Measurements from ENCODE around the gene VIPR2. TPM values are rescaled to one million over a fixed set of nuclear protein-coding genes. Genes with fewer than 3 reads are reported as not detected.
"Not testable (repeated sequence)": the region's sequence is repeated elsewhere in the genome, so short reads cannot be mapped to it uniquely, and the experiment has no call there.

The VIPR2 gene
- total RNA-seq, 1 donor from 2014 or later: not detected

GRCh38 chr7:159169391-159169790 lies 24.7 kb upstream of the VIPR2 start:
- CTCF ChIA-PET: no interaction called here
- H3K4me3 Mint-ChIP-seq: no peak overlapping the region
- peaks cover 10% of the 10 kb centered on the region for H3K9me3 Mint-ChIP-seq
- no peaks in the 10 kb centered on the region for H3K36me3 Mint-ChIP-seq (ENCODE audit: low read depth)
- no peaks in the 10 kb centered on the region for H3K27me3 Mint-ChIP-seq
- no peak for DNase-seq
- no peaks in the 10 kb centered on the region for H3K4me1 Mint-ChIP-seq
- H3K27ac Mint-ChIP-seq: no peak overlapping the region
- TF ChIP-seq CTCF (IDR thresholded peaks at IDR 0.05): no peak
- intact Hi-C loops (cut with micrococcal nuclease): no loop called here
- ATAC-seq (ENCODE audit: low read depth): no peak
- POLR2A ChIA-PET: no interaction called here

DNA sequence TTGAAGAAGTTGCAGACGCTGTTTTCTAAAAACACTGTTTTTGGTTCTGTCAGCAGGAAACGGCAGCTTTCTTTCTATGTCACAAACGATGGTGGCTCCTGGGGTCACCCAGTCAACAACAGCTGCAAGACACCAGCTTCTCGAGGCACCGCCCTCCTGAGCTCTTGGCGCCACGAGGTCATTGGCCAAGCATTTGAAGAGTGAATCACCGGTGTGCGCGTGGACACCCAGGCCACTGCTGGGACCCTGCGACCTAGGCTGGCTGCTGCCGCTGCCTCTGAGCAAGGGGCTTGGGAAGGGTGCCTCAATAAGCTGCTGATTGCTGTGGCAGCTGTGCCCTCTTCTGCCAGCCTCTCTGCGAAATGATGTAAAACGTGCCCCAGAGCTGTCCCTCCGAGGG lies 22.5 kb upstream of the VIPR2 start:
- Mint-ChIP-seq H3K4me3 (no peak overlapping the region), H3K27ac (no peak overlapping the region), H3K4me1 (no peaks in the 10 kb centered on the region), H3K36me3 (ENCODE audit: low read depth) (no peaks in the 10 kb centered on the region), H3K9me3 (peaks cover 2% of the 10 kb centered on the region), H3K27me3 (no peaks in the 10 kb centered on the region)
- POLR2A ChIA-PET: no interaction called here
- no peak for TF ChIP-seq CTCF (IDR thresholded peaks at IDR 0.05)
- DNase-seq (no peak), ATAC-seq (ENCODE audit: low read depth) (no peak)
- CTCF ChIA-PET: no interaction called here
- intact Hi-C loops (cut with micrococcal nuclease): no loop called here

DNA sequence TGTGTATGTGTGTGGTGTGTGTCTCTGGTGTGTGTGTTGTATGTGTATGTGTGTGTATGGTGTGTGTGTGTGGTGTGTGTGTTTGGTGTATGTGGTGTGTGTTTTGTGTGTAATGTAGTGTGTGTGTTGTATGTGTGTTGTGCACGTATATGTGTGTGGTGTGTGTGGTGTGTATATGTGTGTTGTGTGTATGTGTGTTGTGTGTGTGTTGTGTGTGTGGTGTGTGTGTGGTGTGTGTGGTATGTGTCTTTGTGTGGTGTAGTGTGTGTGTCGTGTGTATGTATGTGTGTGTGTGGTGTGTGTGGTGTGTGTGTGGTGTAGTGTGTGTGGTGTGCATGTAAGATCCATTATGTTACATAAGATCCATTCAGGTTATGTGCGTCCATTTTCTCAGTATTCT lies 21.9 kb upstream of the VIPR2 start:
- intact Hi-C loops (cut with micrococcal nuclease): no loop called here

GRCh38 chr7:159165352-159165751 lies 20.7 kb upstream of the VIPR2 start:
- ChIA-PET CTCF (no interaction called here), POLR2A (no interaction called here)
- no peak for DNase-seq
- H3K4me3 Mint-ChIP-seq: no peak overlapping the region
- no peak for ATAC-seq (ENCODE audit: low read depth)
- no peak for TF ChIP-seq CTCF (IDR thresholded peaks at IDR 0.05)
- no peaks in the 10 kb centered on the region for H3K36me3 Mint-ChIP-seq (ENCODE audit: low read depth)
- H3K9me3 Mint-ChIP-seq: no peaks in the 10 kb centered on the region
- no peaks in the 10 kb centered on the region for H3K27me3 Mint-ChIP-seq
- no peaks in the 10 kb centered on the region for H3K4me1 Mint-ChIP-seq
- H3K27ac Mint-ChIP-seq: no peak overlapping the region
- intact Hi-C loops (cut with micrococcal nuclease): no loop called here

More for the DNA sequence above, 21.9 kb upstream of the VIPR2 start:
- CTCF ChIA-PET: no interaction called here
- TF ChIP-seq CTCF (IDR thresholded peaks at IDR 0.05): no peak
- Mint-ChIP-seq H3K4me3 (no peak overlapping the region), H3K27ac (no peak overlapping the region), H3K27me3 (no peaks in the 10 kb centered on the region), H3K4me1 (no peaks in the 10 kb centered on the region), H3K9me3 (peaks cover 2% of the 10 kb centered on the region), H3K36me3 (ENCODE audit: low read depth) (no peaks in the 10 kb centered on the region)
- POLR2A ChIA-PET: no interaction called here
- DNase-seq: no peak
- ATAC-seq (ENCODE audit: low read depth): no peak

- H3K27me3 Mint-ChIP-seq; POLR2A ChIA-PET; H3K4me1 Mint-ChIP-seq; H3K9me3 Mint-ChIP-seq; DNase-seq; H3K4me3 Mint-ChIP-seq; H3K27ac Mint-ChIP-seq; CTCF ChIA-PET; H3K36me3 Mint-ChIP-seq (ENCODE audit: low read depth); ATAC-seq (ENCODE audit: low read depth); intact Hi-C loops (cut with micrococcal nuclease): not testable (repeated sequence)
Measured at GRCh38 chr7:159163703-159164301, 19.1 kb upstream of the VIPR2 start.

GRCh38 chr7:159162050-159162626 lies 17.5 kb upstream of the VIPR2 start:
- H3K27me3 Mint-ChIP-seq; ATAC-seq (ENCODE audit: low read depth); DNase-seq; H3K27ac Mint-ChIP-seq; intact Hi-C loops (cut with micrococcal nuclease); POLR2A ChIA-PET; H3K36me3 Mint-ChIP-seq (ENCODE audit: low read depth); H3K4me3 Mint-ChIP-seq; CTCF ChIA-PET; H3K9me3 Mint-ChIP-seq; H3K4me1 Mint-ChIP-seq: not testable (repeated sequence)
